Thyroid gland (tissue), 4 donors: ENCODE data around the gene CEACAM6. TPM values are rescaled to one million over a fixed set of nuclear protein-coding genes. Genes with fewer than 3 reads are reported as not detected.

ENCODE experiments used
- DNase-seq, 2 donors: peaks; one replicate each; pipeline ENCODE4 v3.0.0-alpha.2; 2019
- H3K27ac ChIP-seq, 3 donors: fragments of 200-600 bp; sonication (generic); 1 replicate in 2 of 3; 2 replicates in 1 of 3; pipeline ENCODE4 v1.5.1; 2016 to 2019; ENCODE audit warnings: mild to moderate bottlenecking in 1 of 3, moderate library complexity in 1 of 3
- H3K27me3 ChIP-seq: fragments of 200-600 bp; sonication (generic); one replicate; pipeline ENCODE4 v1.5.1; 2019
- H3K36me3 ChIP-seq, 2 donors: fragments of 200-600 bp; sonication (generic); one replicate each; pipeline ENCODE4 v1.5.1; 2016 to 2019
- H3K4me1 ChIP-seq, 2 donors: fragments of 200-600 bp; sonication (generic); one replicate each; pipeline ENCODE4 v1.5.1; 2017 to 2019
- H3K4me3 ChIP-seq, 3 donors: fragments of 200-600 bp; sonication (generic); replicated peaks in 1 of 3; 1 replicate in 2 of 3; 2 replicates in 1 of 3; pipeline ENCODE4 v1.5.1; 2016; ENCODE audit warnings: mild to moderate bottlenecking in 1 of 3
- H3K9me3 ChIP-seq: fragments of 200-600 bp; sonication (generic); one replicate; pipeline ENCODE4 v1.5.1; 2017
- POLR2A ChIP-seq, 2 donors: fragments of 450-650 bp; IDR thresholded peaks; one replicate each; pipeline ENCODE4 v1.6.1; 2017; ENCODE audit warnings: antibody characterized with exemption in 2 of 2, mild to moderate bottlenecking in 2 of 2, moderate library complexity in 1 of 2
- WGBS, 2 donors: methylation state at CpG; one replicate each; pipeline ENCODE4 v1.1.5; 2017; 5-methylcytosine and 5-hydroxymethylcytosine counted together
- intact Hi-C: fragments of 100-400 bp; cut with DNase I; formaldehyde crosslinking; loops from one replicate; pipeline ENCODE4 v1.15.1; 2023
- total RNA-seq, 4 donors: library from RNA; depleted of rRNA; stranded (reverse); fragments of >200 nt; gene quantifications; one replicate each; pipeline ENCODE4 v1.2.3, GENCODE V29; 2016
- TF ChIP-seq, protein P1 (sequence below), 6 experiments: fragments of 200-600 bp in 3 of 6; fragments of 450-650 bp in 3 of 6; sonication (generic) in 3 of 6; IDR thresholded peaks; one replicate each; pipeline ENCODE4 v1.5.1; 2016 to 2019; ENCODE audit warnings: antibody characterized with exemption in 6 of 6, mild to moderate bottlenecking in 2 of 6, inconsistent platforms in 1 of 6, moderate library complexity in 1 of 6

CEACAM6 gene
- total RNA-seq, 4 donors from 2014 or later: 0.11 to 0.13 TPM; not detected in 2

DNA sequence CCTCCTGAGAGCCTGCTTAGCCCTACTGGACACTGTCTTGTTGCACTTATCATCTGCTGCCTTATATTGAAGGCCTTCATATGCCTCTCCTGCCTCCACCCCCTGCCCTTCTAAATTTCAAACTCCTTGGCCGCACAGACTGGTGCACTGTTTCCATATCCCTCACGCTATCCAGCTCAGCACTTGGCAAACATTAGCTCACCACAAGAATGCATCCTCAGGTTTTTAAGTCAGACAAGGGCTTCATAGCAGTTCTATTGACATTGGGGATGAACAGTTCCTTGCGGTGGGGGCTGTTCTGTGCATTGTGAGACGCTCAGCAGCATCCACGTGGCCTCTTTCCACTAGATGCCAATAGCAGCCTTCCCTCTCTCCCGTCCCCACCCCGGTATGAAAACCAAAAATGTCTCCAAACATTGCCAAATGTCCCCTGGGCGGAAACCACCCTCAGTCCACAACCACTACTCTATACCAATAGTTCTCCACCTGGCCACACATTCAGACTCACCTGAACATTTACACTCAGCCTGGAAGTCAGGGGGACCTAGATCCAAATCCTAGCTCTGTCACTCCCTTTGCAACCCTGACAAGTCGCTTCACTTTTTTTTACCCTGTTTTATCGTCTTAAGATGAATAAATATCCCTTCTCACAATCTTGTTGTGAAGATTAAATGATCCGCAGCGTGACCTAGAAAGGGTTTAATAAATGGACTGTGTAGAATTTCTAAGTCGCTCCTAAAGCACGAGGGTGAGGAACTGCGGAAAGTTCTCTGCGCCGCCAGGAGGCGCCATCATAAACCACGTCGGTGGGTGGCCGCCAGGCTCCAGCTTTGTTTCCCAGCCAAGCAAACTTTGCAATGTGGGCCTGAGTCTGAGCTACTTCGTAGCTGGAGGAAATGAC, 37.4 kb downstream of the CEACAM6 start:
- peak; percentile 68 to 71 for DNase-seq
- 30 to 32% methylated on average over 22 of the region's 22 CpGs for WGBS, 2 donors
- intact Hi-C loops: no loop called here
- H3K4me1 ChIP-seq: peaks cover 1% of the 10 kb centered on the region in 2 donors
- no peaks in the 10 kb centered on the region for H3K36me3 ChIP-seq
- no peak overlapping the region for H3K27ac ChIP-seq
- TF ChIP-seq POLR2A (IDR thresholded peaks at IDR 0.05): no peak
- TF ChIP-seq, protein P1, sequence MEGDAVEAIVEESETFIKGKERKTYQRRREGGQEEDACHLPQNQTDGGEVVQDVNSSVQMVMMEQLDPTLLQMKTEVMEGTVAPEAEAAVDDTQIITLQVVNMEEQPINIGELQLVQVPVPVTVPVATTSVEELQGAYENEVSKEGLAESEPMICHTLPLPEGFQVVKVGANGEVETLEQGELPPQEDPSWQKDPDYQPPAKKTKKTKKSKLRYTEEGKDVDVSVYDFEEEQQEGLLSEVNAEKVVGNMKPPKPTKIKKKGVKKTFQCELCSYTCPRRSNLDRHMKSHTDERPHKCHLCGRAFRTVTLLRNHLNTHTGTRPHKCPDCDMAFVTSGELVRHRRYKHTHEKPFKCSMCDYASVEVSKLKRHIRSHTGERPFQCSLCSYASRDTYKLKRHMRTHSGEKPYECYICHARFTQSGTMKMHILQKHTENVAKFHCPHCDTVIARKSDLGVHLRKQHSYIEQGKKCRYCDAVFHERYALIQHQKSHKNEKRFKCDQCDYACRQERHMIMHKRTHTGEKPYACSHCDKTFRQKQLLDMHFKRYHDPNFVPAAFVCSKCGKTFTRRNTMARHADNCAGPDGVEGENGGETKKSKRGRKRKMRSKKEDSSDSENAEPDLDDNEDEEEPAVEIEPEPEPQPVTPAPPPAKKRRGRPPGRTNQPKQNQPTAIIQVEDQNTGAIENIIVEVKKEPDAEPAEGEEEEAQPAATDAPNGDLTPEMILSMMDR (IDR thresholded peaks at IDR 0.05): peak in 5 of 6 experiments; percentile 38 to 77 (median 72)
- H3K27me3 ChIP-seq: no peaks in the 10 kb centered on the region
- no peak overlapping the region for H3K4me3 ChIP-seq
- no peaks in the 10 kb centered on the region for H3K9me3 ChIP-seq

DNA sequence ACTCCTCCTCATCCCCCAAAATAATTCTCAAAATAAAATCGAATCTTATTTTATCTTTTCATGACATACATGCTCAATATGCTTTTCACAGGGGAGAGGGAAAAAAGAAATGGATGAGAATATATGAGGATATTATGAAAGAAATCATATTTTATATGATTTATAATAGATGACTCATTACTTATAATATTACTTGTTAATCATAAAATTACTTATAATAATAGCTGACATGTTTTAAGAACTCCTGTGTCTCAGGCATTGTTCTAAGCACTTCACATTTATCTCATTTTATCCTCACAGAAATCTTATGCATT, 38.0 kb downstream of the CEACAM6 start:
- Histone ChIP-seq H3K9me3 (no peaks in the 10 kb centered on the region), H3K4me1 (peaks cover 7 to 8% of the 10 kb centered on the region in 2 donors), H3K4me3 (no peak overlapping the region), H3K27me3 (no peaks in the 10 kb centered on the region), H3K27ac (no peak overlapping the region), H3K36me3 (no peaks in the 10 kb centered on the region)
- WGBS, 2 donors: 4 to 6% methylated on average over 1 of the region's 1 CpG
- TF ChIP-seq POLR2A (IDR thresholded peaks at IDR 0.05): no peak
- TF ChIP-seq, protein P1 (IDR thresholded peaks at IDR 0.05): no peak
- intact Hi-C loops: no loop called here
- DNase-seq: no peak

DNA sequence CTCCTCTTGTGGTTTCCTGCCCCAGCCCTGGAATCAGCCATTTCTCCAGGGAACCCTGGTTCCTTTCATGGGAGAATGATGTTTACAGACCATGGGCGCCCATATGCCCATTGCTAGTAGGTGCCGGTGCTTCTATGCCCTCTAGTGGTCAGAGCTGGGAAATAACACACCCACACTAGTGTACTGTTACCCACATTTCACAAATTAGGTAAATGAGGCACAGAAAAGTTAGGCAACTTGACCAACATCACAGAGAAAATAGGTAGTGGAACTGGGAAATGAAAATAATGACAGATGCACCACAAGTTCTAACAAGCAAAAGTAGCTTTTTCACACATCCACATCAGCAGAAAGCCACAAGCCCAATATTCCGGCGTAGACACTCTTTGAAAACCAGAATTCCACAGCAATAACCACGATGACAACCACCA, 39.7 kb downstream of the CEACAM6 start:
- 50 to 53% methylated on average over 5 of the region's 5 CpGs for WGBS, 2 donors
- DNase-seq: peak; percentile 49 to 51
- H3K9me3 ChIP-seq: no peaks in the 10 kb centered on the region
- TF ChIP-seq, protein P1 (IDR thresholded peaks at IDR 0.05): peak; percentile 55 to 83 (median 70)
- TF ChIP-seq POLR2A (IDR thresholded peaks at IDR 0.05): no peak
- no peak overlapping the region for H3K4me3 ChIP-seq
- H3K4me1 ChIP-seq: peaks cover 22 to 23% of the 10 kb centered on the region in 2 donors
- no peaks in the 10 kb centered on the region for H3K36me3 ChIP-seq
- no peaks in the 10 kb centered on the region for H3K27me3 ChIP-seq
- no peak overlapping the region for H3K27ac ChIP-seq
- intact Hi-C loops: no loop called here

DNA sequence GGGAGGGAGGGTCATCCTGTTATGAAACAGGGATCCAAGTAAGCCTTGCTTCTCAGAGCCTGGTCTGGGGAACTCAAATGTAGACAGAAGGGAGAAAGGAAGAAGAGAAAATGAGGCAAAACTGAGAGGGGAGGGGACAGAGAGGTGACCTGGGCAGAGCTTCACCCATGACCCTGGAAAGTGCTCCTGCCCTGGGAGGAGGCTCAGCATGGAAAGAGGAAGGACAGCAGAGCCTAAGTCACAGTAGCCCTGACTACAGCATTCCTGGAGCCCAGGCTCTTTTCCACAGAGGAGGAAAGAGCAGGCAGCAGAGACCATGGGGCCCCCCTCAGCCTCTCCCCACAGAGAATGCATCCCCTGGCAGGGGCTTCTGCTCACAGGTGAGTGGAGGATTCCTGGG, 41.0 kb downstream of the CEACAM6 start, which contains the start of gene CEACAM3:
TSS of gene CEACAM3 (plus strand) at position 226 of the 400 bp plus-strand sequence. CDS start at position 317, 91 bp downstream.
- Histone ChIP-seq H3K27me3 (no peaks in the 10 kb centered on the region), H3K27ac (no peak within 1 kb of the TSS), H3K36me3 (no peaks in the 10 kb centered on the region), H3K4me1 (peaks cover 25 to 26% of the 10 kb centered on the region in 2 donors), H3K9me3 (no peaks in the 10 kb centered on the region), H3K4me3 (no peak within 1 kb of the TSS)
- intact Hi-C loops: no loop called here
- TF ChIP-seq, protein P1 (IDR thresholded peaks at IDR 0.05): no peak
- no peak for TF ChIP-seq POLR2A (IDR thresholded peaks at IDR 0.05)
- DNase-seq: no peak

DNA sequence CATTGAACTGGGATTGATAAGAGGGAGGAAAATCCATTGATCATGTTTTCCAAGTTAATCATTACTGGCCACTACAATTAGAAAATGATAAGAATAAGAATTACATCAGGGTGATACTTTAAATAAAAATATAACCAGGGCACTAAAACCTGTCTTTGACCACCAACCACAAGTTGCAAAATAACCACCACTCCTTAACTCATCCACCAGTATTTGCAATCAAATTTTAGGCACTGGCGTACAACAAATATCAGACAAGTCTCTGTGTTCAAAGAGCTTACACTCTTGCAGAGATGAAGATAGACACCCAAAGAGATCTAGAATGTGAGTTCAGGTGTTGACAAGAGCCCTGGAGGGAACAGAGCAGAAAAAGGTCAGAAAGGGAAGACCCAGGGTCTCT, 41.6 kb downstream of the CEACAM6 start:
- Histone ChIP-seq H3K4me1 (peaks cover 25 to 26% of the 10 kb centered on the region in 2 donors), H3K4me3 (no peak overlapping the region), H3K27me3 (no peaks in the 10 kb centered on the region), H3K36me3 (no peaks in the 10 kb centered on the region), H3K9me3 (no peaks in the 10 kb centered on the region), H3K27ac (no peak overlapping the region)
- no peak for TF ChIP-seq POLR2A (IDR thresholded peaks at IDR 0.05)
- TF ChIP-seq, protein P1 (IDR thresholded peaks at IDR 0.05): no peak
- WGBS, 2 donors: 82 to 87% methylated on average over 1 of the region's 1 CpG
- intact Hi-C loops: no loop called here
- DNase-seq: no peak
